ENCODE data around the gene KRT85. TPM values are rescaled to one million over a fixed set of nuclear protein-coding genes. Genes with fewer than 3 reads are reported as not detected.
A peak's percentile ranks its signal among the peaks of the same experiment; 100 is the strongest.

Gene KRT85
- polyA plus RNA-seq, 2 of the 4 experiments (the other 2 are of a cell fraction): 3.7 TPM; not detected in 1

DNA sequence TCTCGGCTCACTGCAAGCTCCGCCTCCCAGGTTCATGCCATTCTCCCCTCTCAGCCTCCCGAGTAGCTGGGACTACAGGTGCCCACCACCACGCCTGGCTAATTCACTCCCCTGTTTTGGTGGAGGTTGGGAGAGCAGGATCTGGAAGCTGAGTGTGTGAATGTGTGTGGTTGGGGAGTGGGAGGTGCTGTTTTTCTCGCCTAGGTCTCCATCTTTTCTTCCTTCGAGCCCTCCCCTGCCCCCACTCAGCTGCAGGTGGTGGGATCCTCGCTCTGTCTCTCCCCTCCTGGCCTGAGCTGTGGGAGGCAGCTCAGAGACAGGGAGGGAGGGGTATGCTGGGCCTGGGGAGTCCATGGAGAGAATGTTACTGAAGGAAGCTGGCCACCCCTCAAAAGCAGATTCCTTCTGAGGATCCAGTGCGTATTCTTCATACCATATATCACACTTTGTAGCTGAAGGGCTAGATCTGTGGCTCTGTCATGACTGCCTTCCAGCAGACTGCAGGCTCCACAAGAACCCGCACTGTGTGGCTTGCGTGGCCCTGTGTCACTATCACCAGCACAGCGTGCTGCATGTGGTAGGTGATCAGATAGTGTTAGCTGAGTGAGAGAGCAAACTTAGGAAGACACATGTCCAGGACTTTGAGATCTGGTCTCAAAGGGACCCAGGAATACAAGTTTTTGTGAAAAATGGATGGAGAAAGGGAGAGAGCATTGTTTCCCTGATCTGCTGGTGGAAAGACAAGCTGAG lies 48.9 kb downstream of the KRT85 start:
- Histone ChIP-seq H3K9me3 (no peaks in the 10 kb centered on the region), H3K27ac (peak overlapping the region; percentile 51 to 81), H3K4me2 (no peak overlapping the region), H3K4me1 (peaks cover 7% of the 10 kb centered on the region; the same call in 1 of the 3 replicates), H3K4me3 (no peak overlapping the region)
- DNase-seq (ENCODE audit: low read depth in 1 of 2, low spot score in 1 of 2) (no peak), FAIRE-seq (no peak), ATAC-seq (no peak)
- 92% methylated on average over 11 of the region's 11 CpGs for WGBS (ENCODE audit: missing lambda C conversion rate)
- POLR2A ChIA-PET: interaction anchor here (0.5 to 1.7 kb wide), 8 partner anchors 30 to 172 kb away, joined by 3 to 6 read pairs (median 4); no protein-coding TSS in a partner anchor
- TF ChIP-seq NPAS2 (CRISPR knock-in tag; IDR thresholded peaks at IDR 0.05; ENCODE audit: borderline replicate concordance): no peak
- no peak for TF ChIP-seq HOXA7 (CRISPR knock-in tag; IDR thresholded peaks at IDR 0.05)
- no peak for TF ChIP-seq ZSCAN20 (CRISPR knock-in tag; IDR thresholded peaks at IDR 0.05)
- no peak for TF ChIP-seq BHLHE40 (IDR thresholded peaks at IDR 0.05; ENCODE audit: low read depth, low read length)
- CTCF ChIA-PET: interaction anchor here (0.8 to 15.7 kb wide), 20 partner anchors 9 to 566 kb away, joined by 3 to 387 read pairs (median 4); partner anchors contain the start of gene KRT86

DNA sequence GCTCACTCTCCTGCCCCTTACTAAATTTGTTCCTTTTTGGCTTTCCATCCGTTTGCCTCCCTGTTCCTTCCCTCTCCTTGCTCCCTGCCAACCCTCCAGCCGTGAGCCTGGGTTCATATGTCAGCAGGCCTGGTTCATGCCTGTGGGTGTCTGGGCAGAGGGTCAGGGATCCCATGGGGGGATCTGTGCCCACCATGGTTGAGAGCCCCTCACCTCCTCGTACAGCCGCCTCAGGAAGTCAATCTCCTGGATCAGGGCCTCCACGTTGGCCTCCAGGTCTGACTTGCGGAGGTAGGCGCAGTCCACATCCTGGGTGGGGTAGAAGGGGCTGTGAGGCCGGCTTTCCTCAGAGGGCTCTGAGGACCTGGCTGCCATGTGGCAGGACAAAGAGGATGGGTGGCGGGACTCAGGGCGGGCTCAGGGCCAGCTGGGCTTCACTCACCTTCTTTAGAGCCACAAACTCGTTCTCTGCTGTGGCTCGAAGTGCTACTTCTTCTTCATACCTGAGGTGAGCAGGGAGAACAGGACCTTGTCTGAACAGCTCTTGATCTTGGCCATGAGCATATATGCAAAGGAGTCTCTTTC lies 49.7 kb downstream of the KRT85 start:
- ChIA-PET POLR2A (no interaction called here), CTCF (interaction anchor here (1.3 to 15.7 kb wide), 8 partner anchors 8 to 567 kb away, joined by 3 to 387 read pairs (median 8); partner anchors contain the start of gene KRT86)
- H3K4me3 ChIP-seq: no peak overlapping the region
- no peaks in the 10 kb centered on the region for H3K9me3 ChIP-seq
- DNase-seq (ENCODE audit: low read depth in 1 of 2, low spot score in 1 of 2): no peak
- no peak overlapping the region for H3K4me2 ChIP-seq
- WGBS (ENCODE audit: missing lambda C conversion rate): 93% methylated on average over 12 of the region's 12 CpGs
- TF ChIP-seq HEYL (CRISPR knock-in tag; IDR thresholded peaks at IDR 0.05): no peak
- no peak for TF ChIP-seq HES2 (IDR thresholded peaks at IDR 0.05)
- TF ChIP-seq POLR2A (IDR thresholded peaks at IDR 0.05; ENCODE audit: low read length): no peak
- TF ChIP-seq MAZ (IDR thresholded peaks at IDR 0.05; ENCODE audit: borderline replicate concordance, low read depth, low read length): no peak
- TF ChIP-seq CBX8 (IDR thresholded peaks at IDR 0.05): no peak
- no peak for TF ChIP-seq SMC3 (IDR thresholded peaks at IDR 0.05)
- TF ChIP-seq CHD4 (IDR thresholded peaks at IDR 0.05; ENCODE audit: borderline replicate concordance): no peak
- TF ChIP-seq BCL3 (IDR thresholded peaks at IDR 0.05): no peak
- TF ChIP-seq GATA3 (IDR thresholded peaks at IDR 0.05; ENCODE audit: borderline replicate concordance): no peak
- no peak for TF ChIP-seq CEBPB (IDR thresholded peaks at IDR 0.05)
- no peak for TF ChIP-seq JUN (IDR thresholded peaks at IDR 0.05)
- no peak for TF ChIP-seq NR3C1 (IDR thresholded peaks at IDR 0.05)
- no peak for TF ChIP-seq MAFK (IDR thresholded peaks at IDR 0.05; ENCODE audit: partially characterized antibody)
- no peak for TF ChIP-seq CTCF (IDR thresholded peaks at IDR 0.05)
- no peak for TF ChIP-seq PHF8 (IDR thresholded peaks at IDR 0.05; ENCODE audit: borderline replicate concordance, low read depth)
- TF ChIP-seq BHLHE40 (IDR thresholded peaks at IDR 0.05; ENCODE audit: low read depth, low read length): no peak
- no peak for TF ChIP-seq EHF (CRISPR knock-in tag; IDR thresholded peaks at IDR 0.05)
- no peak for TF ChIP-seq RFX5 (IDR thresholded peaks at IDR 0.05)
- TF ChIP-seq, protein P1, sequence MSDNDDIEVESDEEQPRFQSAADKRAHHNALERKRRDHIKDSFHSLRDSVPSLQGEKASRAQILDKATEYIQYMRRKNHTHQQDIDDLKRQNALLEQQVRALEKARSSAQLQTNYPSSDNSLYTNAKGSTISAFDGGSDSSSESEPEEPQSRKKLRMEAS (IDR thresholded peaks at IDR 0.05): no peak
- no peak for FAIRE-seq
- H3K27ac ChIP-seq: peak overlapping the region; percentile 51 to 81; a peak in 5 of 6 replicates
- H3K4me1 ChIP-seq: peaks cover 7% of the 10 kb centered on the region; the same call in 1 of the 3 replicates
- no peak for ATAC-seq
